RWPE2 (cell line): ENCODE measurements around the gene USP36.

ENCODE experiments used
- ATAC-seq: fragments of 200-7000 bp; cut with Tn5 transposase; 3 replicates; pipeline ENCODE4 v1.9.1; 2021; ENCODE audit warnings: low read depth
- DNase-seq: peaks from one replicate; pipeline ENCODE4 v3.0.0-alpha.2; 2020; ENCODE audit warnings: low spot score
- H3K27ac ChIP-seq: fragments of 450-650 bp; 2 replicates; pipeline ENCODE4 v1.5.1; 2017; ENCODE audit warnings: mild to moderate bottlenecking; ENCODE audit not compliant: poor library complexity, severe bottlenecking
- H3K27me3 ChIP-seq: fragments of 250-450 bp; sonication (Bioruptor Pico); 2 replicates; pipeline ENCODE4 v1.5.1; 2021; ENCODE audit warnings: mild to moderate bottlenecking, moderate library complexity; ENCODE audit not compliant: insufficient read depth, poor library complexity, severe bottlenecking
- H3K36me3 ChIP-seq: fragments of 250-450 bp; sonication (Bioruptor Pico); 2 replicates; pipeline ENCODE4 v1.5.1; 2020; ENCODE audit warnings: low read depth, mild to moderate bottlenecking, moderate library complexity
- H3K4me1 ChIP-seq: fragments of 250-450 bp; sonication (Bioruptor Pico); 2 replicates; pipeline ENCODE4 v1.5.1; 2021; ENCODE audit warnings: mild to moderate bottlenecking, moderate library complexity; ENCODE audit not compliant: insufficient read depth, poor library complexity, severe bottlenecking
- H3K4me3 ChIP-seq: fragments of 250-450 bp; sonication (Bioruptor Pico); 2 replicates; pipeline ENCODE4 v1.5.1; 2021; ENCODE audit warnings: mild to moderate bottlenecking, moderate library complexity; ENCODE audit not compliant: severe bottlenecking
- H3K9me3 ChIP-seq: fragments of 250-450 bp; sonication (Bioruptor Pico); 2 replicates; pipeline ENCODE4 v1.5.1; 2021; ENCODE audit warnings: mild to moderate bottlenecking, moderate library complexity; ENCODE audit not compliant: severe bottlenecking
- TF ChIP-seq, protein P1 (sequence below): fragments of 450-650 bp; IDR thresholded peaks from one replicate; pipeline ENCODE4 v1.5.1; 2017; ENCODE audit warnings: mild to moderate bottlenecking, moderate library complexity; ENCODE audit not compliant: poor library complexity, severe bottlenecking

Gene USP36

DNA sequence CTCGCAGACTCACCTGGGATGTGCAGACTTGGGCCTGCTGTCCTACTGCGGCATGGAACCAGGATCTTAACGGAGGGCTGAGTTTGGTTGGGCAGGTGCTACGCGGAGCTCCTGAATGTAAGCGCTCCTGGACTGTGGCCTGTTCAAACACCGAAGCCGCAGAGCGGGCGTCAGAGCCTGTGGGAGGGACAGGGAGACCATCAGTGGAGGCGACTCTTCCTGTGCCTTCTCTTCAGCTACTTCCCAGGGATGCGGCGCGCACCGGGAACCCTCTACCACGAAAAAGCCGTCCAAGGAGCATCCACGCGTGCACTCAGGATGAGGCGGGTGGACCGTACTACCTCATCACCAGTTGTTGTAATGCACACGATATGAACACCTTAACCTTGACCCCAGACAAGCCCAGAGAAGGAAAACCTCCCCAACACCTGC is 2.0 kb downstream of the USP36 start:
- TF ChIP-seq, protein P1, sequence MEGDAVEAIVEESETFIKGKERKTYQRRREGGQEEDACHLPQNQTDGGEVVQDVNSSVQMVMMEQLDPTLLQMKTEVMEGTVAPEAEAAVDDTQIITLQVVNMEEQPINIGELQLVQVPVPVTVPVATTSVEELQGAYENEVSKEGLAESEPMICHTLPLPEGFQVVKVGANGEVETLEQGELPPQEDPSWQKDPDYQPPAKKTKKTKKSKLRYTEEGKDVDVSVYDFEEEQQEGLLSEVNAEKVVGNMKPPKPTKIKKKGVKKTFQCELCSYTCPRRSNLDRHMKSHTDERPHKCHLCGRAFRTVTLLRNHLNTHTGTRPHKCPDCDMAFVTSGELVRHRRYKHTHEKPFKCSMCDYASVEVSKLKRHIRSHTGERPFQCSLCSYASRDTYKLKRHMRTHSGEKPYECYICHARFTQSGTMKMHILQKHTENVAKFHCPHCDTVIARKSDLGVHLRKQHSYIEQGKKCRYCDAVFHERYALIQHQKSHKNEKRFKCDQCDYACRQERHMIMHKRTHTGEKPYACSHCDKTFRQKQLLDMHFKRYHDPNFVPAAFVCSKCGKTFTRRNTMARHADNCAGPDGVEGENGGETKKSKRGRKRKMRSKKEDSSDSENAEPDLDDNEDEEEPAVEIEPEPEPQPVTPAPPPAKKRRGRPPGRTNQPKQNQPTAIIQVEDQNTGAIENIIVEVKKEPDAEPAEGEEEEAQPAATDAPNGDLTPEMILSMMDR: no peak
- Histone ChIP-seq H3K9me3 (no peaks in the 10 kb centered on the region), H3K27me3 (no peaks in the 10 kb centered on the region), H3K4me1 (peaks cover 4% of the 10 kb centered on the region), H3K4me3 (peak overlapping the region; percentile 68), H3K36me3 (peaks cover 50% of the 10 kb centered on the region), H3K27ac (peak overlapping the region; percentile 75)
- ATAC-seq (no peak), DNase-seq (no peak)

DNA sequence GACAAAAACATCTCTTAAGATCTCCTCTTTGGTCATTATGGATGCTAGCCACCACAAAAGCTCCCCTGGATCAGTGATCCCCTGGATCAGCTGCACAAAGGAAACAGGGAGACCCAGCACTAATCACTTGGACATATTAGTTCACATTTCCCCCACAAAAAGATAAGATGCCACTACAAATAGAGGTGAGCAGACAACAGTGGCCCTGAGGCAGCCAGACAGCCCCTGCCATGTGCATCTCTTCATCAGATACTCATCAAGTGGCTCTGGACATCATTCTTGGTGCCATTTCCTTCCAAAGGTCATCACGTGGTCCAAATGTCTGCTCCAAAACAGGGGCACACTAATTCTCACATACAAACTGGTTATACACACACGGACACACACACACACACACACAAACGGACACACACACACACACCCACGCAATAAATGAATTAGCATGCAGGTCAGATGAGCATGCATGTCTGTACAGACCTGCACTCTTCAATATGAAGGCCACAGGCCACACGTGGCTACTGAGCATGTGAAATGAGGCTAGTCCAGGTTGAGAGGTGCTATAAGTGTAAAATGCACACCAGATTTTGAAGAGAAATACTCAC is 4.1 kb downstream of the USP36 start:
- peaks cover 70% of the 10 kb centered on the region for H3K36me3 ChIP-seq
- no peak for DNase-seq
- ATAC-seq: no peak

DNA sequence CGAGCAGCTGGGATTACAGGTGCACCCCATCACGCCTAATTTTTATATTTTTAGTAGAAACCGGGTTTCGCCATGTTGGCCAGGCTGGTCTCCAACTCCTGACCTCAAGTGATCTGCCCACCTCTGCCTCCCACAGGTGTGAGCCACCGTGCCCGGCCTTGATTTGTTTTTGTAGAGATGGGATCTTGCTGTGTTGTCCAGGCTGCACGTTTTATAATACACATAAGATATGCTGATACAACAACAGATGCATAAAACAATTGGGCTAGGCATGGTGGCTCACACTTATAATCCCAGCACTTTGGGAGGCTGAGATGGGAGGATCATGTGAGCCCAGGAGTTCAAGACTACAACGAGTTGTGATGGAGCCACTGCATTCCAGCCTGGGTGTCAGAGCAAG is 6.0 kb downstream of the USP36 start:
- Histone ChIP-seq H3K4me1 (peaks cover 4% of the 10 kb centered on the region), H3K36me3 (peaks cover 88% of the 10 kb centered on the region)
- no peak for ATAC-seq

More for the DNA sequence above, 4.1 kb downstream of the USP36 start:
- H3K27me3 ChIP-seq: no peaks in the 10 kb centered on the region
- no peak overlapping the region for H3K4me3 ChIP-seq
- H3K9me3 ChIP-seq: no peaks in the 10 kb centered on the region
- TF ChIP-seq, protein P1: no peak
- peaks cover 4% of the 10 kb centered on the region for H3K4me1 ChIP-seq
- no peak overlapping the region for H3K27ac ChIP-seq

DNA sequence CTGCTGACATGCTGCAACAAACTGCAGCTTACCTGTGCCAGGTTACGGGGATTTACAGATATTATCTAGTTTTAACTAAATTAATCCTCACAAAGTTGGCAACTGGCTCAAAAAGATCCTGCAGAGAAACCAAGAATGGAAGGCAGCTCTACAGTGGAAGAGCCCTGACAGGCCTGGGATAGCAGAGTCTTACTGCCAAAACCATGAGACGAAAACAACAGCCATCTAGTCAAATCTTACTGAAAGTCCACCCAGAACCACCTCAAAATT is 8.1 kb downstream of the USP36 start:
- no peak overlapping the region for H3K27ac ChIP-seq
- no peaks in the 10 kb centered on the region for H3K9me3 ChIP-seq
- H3K4me3 ChIP-seq: no peak overlapping the region
- H3K4me1 ChIP-seq: no peaks in the 10 kb centered on the region
- H3K36me3 ChIP-seq: peaks cover 98% of the 10 kb centered on the region
- DNase-seq: no peak
- ATAC-seq: no peak
- TF ChIP-seq, protein P1: no peak
- H3K27me3 ChIP-seq: no peaks in the 10 kb centered on the region

More for the DNA sequence above, 6.0 kb downstream of the USP36 start:
- Histone ChIP-seq H3K27me3 (no peaks in the 10 kb centered on the region), H3K27ac (no peak overlapping the region), H3K4me3 (no peak overlapping the region), H3K9me3 (no peaks in the 10 kb centered on the region)
- no peak for DNase-seq
- TF ChIP-seq, protein P1: no peak

DNA sequence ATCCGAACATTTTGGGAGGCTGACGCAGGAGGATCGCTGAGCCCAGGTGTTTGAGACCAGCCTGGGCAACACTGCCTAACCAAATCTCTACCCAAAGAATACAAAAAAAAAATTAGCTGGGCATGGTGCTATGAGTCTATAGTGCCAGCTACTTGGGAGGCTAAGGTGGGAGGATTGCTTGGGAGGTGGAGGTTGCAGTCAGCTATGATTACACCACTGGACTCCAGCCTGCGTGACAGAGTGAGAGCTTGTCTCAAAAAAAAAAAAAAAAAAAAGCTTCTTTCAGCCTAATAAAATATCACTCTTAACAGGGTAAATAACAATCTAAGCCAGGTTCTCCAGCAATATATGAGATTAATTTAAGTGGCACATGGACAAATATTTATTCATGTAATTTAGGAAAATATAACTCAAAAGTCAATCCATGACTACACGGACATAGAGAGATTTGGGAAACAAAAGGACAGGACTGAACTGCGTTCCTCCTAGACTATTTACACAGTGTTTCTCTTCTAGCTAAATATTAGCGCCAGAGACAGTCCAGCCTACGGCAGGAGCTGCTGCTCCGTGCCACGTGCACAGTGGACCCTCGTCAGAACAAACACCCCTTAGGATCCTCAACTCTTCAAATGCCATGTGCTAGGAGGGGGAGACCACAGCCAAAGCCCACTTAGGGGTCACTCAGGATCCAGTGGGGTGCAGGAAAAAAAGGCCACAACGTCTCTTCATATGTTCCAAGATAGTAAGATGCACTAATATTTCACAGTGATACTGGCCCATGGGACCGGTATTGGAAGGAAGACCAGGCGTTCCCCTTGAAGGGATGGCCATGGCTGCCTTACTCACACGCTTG is 8.7 kb downstream of the USP36 start:
- Histone ChIP-seq H3K27me3 (no peaks in the 10 kb centered on the region), H3K4me3 (no peak overlapping the region), H3K4me1 (no peaks in the 10 kb centered on the region), H3K36me3 (peaks cover 96% of the 10 kb centered on the region), H3K9me3 (no peaks in the 10 kb centered on the region), H3K27ac (no peak overlapping the region)
- ATAC-seq: no peak
- TF ChIP-seq, protein P1: no peak
- no peak for DNase-seq
